HCT116 (cell line): Measurements from ENCODE around the gene APOL4.

ENCODE experiments used
- ATF3 ChIP-seq: IDR thresholded peaks from 2 replicates; pipeline ENCODE4 v1.6.1; 2012
- CEBPB ChIP-seq: IDR thresholded peaks from 2 replicates; pipeline ENCODE4 v1.6.1; 2012; ENCODE audit warnings: low read depth
- CTCF ChIP-seq, 3 experiments: fragments of 200-600 bp in 1 of 3; sonication (generic) in 1 of 3; IDR thresholded peaks in 2 of 3; conservative IDR thresholded peaks in 1 of 3; 2 replicates each; pipeline ENCODE4 v1.5.1; 2012 to 2017; ENCODE audit warnings: low read depth in 2 of 3, low read length in 2 of 3, antibody characterized with exemption in 1 of 3, borderline replicate concordance in 1 of 3, control low read depth in 1 of 3, mild to moderate bottlenecking in 1 of 3, mixed read lengths in 1 of 3, mixed run types in 1 of 3, moderate library complexity in 1 of 3; ENCODE audit not compliant: insufficient read depth in 1 of 3
- EGR1 ChIP-seq: IDR thresholded peaks from 2 replicates; pipeline ENCODE4 v1.6.1; 2012; ENCODE audit warnings: low read depth
- EZH2 ChIP-seq: fragments of 200-600 bp; sonication (generic); IDR thresholded peaks from 2 replicates; pipeline ENCODE4 v1.6.1; 2017; ENCODE audit warnings: antibody characterized with exemption, mixed run types
- POLR2A ChIP-seq: IDR thresholded peaks from 2 replicates; pipeline ENCODE4 v1.7.0; 2011; ENCODE audit warnings: borderline replicate concordance; ENCODE audit not compliant: insufficient read depth, insufficient read length; ENCODE audit errors: extremely low read depth
- POLR2AphosphoS5 ChIP-seq: IDR thresholded peaks from 2 replicates; pipeline ENCODE4 v1.6.1; 2011; ENCODE audit warnings: mild to moderate bottlenecking, low read depth, low read length, moderate library complexity
- REST ChIP-seq: IDR thresholded peaks from 2 replicates; pipeline ENCODE4 v1.6.1; 2012; ENCODE audit warnings: low read depth
- SP1 ChIP-seq: IDR thresholded peaks from 2 replicates; pipeline ENCODE4 v1.6.1; 2012; ENCODE audit warnings: low read depth

- TF ChIP-seq POLR2A: no peak
- TF ChIP-seq EZH2: no peak
- TF ChIP-seq CTCF (IDR thresholded peaks at IDR 0.05 in 2 of 3, conservative IDR thresholded peaks at IDR 0.05 in 1 of 3; ENCODE audit: borderline replicate concordance in 1 of 3, insufficient read depth in 1 of 3, low read depth in 2 of 3, low read length in 2 of 3): no peak
- TF ChIP-seq SP1: no peak
- no peak for TF ChIP-seq EGR1
- TF ChIP-seq CEBPB: no peak
- no peak for TF ChIP-seq REST
- TF ChIP-seq ATF3: no peak
- no peak for TF ChIP-seq POLR2AphosphoS5
Observed at GRCh38 chr22:36197514-36198146, 4.0 kb downstream of the APOL4 start.
